ENCODE measurements around the gene CDK4.

- TF ChIP-seq POLR2A (IDR thresholded peaks at IDR 0.05; ENCODE audit: low read depth, low read length): peak; percentile 30; the same call in 1 of the 2 replicates
- peak; percentile 55; the same call in 1 of the 2 replicates for TF ChIP-seq POLR2AphosphoS5 (IDR thresholded peaks at IDR 0.05; ENCODE audit: low read depth, low read length)
- TF ChIP-seq TAF1 (IDR thresholded peaks at IDR 0.05; ENCODE audit: borderline replicate concordance, low read depth, low read length): no peak
These were observed 6.6 kb downstream of the CDK4 start for GRCh38 chr12:57745485-57745881.
